Frontal cortex (tissue), 4 donors: ENCODE data around the gene RINL. TPM values are rescaled to one million over a fixed set of nuclear protein-coding genes. Genes with fewer than 3 reads are reported as not detected.
A peak's percentile ranks its signal among the peaks of the same experiment; 100 is the strongest.
"Not testable (repeated sequence)": the region's sequence is repeated elsewhere in the genome, so short reads cannot be mapped to it uniquely, and the experiment has no call there.

Source experiments
- DNase-seq, 2 donors: peaks; one replicate each; pipeline ENCODE4 v3.0.0; 2012; ENCODE audit warnings: low spot score in 2 of 2
- FAIRE-seq: peaks from 2 replicates; lab custom pipeline; 2012; peaks lifted over from hg19 to GRCh38; lab: Jason Lieb, UNC
- total RNA-seq: library from RNA; depleted of rRNA; stranded (reverse); fragments of >200 nt; gene quantifications from one replicate; pipeline ENCODE4 v1.2.3, GENCODE V29; 2014
- donor health status: control.
- donor health status: control.
- donor health status: control.

The RINL gene
- total RNA-seq, 1 donor from 2014 or later: 5.3 TPM

GRCh38 chr19:38907227-38907626 is 29.2 kb upstream of the RINL start:
- FAIRE-seq (no peak), DNase-seq (no peak)

DNA sequence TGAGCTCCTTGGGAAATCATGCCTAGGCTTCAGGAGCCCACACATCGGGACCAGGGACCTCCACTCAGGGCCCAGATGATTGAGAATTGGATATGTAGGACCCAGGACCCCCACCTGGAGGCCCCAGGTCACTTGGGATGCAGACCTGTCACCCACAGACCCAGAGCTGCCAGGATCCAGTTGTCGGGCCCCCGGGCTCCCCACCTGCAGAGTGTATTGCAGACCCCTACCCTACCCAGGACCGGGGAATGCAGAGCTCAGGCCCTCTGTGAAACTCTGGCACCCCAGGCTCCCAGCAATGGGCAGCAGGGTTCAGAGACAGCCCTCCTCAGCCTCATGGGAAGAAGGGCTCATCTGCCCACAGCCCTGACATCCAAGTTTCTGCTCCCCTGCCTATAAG is 27.5 kb upstream of the RINL start:
- FAIRE-seq (no peak), DNase-seq (no peak)

GRCh38 chr19:38904581-38905539 is 26.8 kb upstream of the RINL start:
- FAIRE-seq: no peak
- DNase-seq: no peak

DNA sequence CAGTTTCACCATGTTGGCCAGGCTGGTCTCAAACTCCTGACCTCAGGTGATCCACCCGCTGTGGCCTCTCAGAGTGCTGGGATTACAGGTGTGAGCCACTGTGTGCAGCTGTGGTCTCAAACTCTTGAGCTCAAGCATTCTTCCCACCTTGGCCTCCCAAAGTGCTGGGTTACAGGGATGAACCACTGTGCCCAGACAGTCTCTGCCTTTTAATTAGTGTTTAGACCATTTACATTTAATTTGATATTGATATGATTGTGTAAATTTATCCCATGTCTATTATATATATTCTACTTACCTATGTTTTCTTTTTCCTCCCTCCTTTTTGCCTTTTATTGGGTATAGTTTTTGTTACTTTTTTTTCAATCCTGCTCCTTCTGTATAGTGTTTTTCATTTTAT is 23.6 kb upstream of the RINL start:
- no peak for DNase-seq
- FAIRE-seq: no peak

DNA sequence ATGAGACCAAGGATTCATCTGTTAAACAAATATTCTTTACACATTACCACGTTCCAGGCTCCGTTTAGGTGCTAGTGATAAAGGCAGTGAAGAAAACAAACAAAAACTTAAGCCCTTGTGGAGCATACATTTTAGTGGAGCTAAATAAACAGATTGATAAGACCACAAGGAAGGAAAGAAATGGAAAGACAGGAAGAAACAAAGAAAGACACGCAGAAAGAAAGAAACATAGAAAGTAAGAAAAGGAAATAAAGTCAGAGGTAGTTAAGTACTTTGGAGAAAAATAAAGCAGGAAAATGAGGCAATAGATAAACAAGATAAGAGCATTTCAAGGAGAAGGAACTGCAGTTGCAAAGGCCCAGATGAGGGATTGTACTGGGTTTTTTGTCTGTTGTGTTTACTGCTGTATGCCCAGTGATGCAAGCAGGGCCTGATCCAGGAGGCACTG is 22.7 kb upstream of the RINL start:
- DNase-seq: no peak
- FAIRE-seq: no peak

- FAIRE-seq: no peak
- peak in 1 of 2 donors; percentile 61 for DNase-seq
These were observed 22.1 kb upstream of the RINL start for GRCh38 chr19:38900202-38900629.

DNA sequence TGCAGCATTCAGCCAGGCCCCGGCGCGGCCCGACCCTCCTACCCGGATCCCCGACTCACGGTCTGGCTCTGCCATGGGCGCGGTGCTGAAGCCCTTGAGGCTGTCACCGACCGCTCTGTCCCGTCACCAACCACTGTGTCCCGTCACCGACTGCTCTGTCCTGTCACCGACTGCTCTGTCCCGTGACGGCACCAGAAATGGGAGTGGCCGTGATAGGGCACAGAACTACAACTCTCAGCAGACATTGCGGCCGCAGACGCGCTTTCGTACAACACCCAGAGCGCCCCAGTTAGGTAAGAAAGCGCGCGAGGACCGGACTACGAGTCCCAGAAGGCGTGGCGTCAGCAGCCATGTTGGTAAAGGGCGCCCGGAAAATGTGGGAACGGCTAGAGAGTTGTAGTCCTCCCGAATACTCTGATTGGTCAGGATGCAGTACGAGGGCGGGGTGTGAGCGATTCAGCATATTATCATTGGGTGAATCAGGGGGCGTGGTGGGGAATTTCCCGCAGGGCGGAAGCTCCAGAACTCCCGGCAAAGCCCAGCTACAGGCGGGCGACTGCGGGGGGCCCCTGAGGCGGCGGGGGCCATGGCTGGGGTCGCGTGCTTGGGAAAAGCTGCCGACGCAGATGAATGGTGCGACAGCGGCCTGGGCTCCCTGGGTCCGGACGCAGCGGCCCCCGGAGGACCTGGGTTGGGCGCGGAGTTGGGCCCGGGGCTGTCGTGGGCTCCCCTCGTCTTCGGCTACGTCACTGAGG is 21.5 kb upstream of the RINL start, which contains the start of the genes NFKBIB and SIRT2:
NFKBIB (plus strand) TSS at position 523 of the 755 bp plus-strand sequence; CDS start at position 587, 64 bp downstream.
SIRT2 (minus strand) TSS at position 172 of the 755 bp plus-strand sequence; CDS start at position 75, 97 bp downstream.
- FAIRE-seq (peak; percentile 96), DNase-seq (peak; percentile 98 to 99)

GRCh38 chr19:38898788-38899446 is 20.8 kb upstream of the RINL start:
- no peak for FAIRE-seq
- no peak for DNase-seq

DNA sequence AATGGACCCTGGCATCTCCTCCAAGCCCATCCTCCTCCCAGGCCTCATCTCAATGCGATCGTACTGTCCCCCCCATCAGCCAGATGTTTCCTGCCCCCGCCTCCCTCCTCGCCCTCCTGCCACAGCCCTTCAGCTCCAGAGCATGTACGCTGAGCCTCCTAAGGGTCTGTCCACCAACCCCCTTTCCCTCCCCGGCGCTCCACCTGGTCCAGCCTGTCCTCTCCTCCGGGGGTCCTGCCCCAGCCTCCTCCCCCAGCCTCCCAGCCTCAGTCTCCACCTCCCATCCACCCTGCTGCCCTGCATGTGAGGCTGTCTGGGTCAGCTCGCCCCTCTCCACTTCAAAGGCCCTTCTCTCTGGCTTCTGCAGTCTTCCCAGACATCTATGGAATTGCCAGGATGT is 16.9 kb upstream of the RINL start:
- no peak for DNase-seq
- FAIRE-seq: no peak

- DNase-seq (no peak), FAIRE-seq (no peak)
These were observed 15.3 kb upstream of the RINL start for GRCh38 chr19:38893341-38893771.

GRCh38 chr19:38892841-38893240 is 14.8 kb upstream of the RINL start:
- FAIRE-seq (no peak), DNase-seq (no peak)

DNA sequence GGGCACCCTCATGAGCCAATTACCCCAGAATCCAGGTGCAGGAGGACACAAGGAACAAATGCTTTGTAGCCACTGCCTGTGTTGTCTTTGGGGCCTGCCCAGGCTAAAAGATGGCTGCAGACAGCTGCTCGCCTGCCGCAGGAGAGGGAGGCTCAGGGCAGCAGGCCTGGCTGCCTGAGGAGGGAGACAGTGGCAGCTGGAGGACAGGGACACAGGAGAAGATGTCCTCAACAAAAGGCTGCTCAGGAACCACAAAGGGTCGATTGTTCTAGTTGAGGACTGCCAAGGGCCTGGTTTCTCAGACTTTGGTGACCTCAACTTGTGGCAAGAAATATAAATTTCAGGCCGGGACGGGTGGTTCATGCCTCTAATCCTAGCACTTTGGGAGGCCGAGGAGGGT is 13.7 kb upstream of the RINL start:
- FAIRE-seq (no peak), DNase-seq (peak in 1 of 2 donors; percentile 67)

- FAIRE-seq (no peak), DNase-seq (no peak)
These were observed 12.6 kb upstream of the RINL start for GRCh38 chr19:38890686-38891085.

GRCh38 chr19:38889803-38890202 is 11.7 kb upstream of the RINL start:
- DNase-seq (no peak), FAIRE-seq (no peak)

DNA sequence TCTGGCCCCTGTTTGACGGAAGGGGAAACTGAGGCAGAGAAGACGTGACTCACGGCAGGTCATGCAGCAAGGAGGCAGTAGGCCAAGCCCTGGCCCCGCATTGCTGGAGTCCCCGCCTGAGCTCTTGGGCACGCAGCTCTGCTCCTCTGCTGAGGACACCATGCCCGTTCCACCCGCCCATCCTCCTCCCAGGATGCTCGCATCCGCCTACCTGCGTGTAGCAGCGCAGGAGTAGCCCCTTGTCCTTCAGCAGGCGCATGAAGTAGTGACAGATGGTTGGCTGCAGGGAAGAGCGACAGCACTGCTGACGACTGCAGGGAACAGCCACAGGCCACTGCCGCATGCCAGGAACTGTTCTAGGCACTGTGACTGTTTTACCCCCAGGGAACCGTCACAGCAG is 10.8 kb upstream of the RINL start:
- no peak for DNase-seq
- FAIRE-seq: no peak

GRCh38 chr19:38884691-38885090 is 6.6 kb upstream of the RINL start:
- not testable (repeated sequence) for DNase-seq, FAIRE-seq

- DNase-seq (no peak), FAIRE-seq (no peak)
These were observed 5.2 kb upstream of the RINL start for GRCh38 chr19:38883286-38883685.

GRCh38 chr19:38880882-38881609 is 3.0 kb upstream of the RINL start:
- FAIRE-seq (no peak), DNase-seq (no peak)
